Psoas muscle (tissue), 8 donors: Measurements from ENCODE around the gene ZBTB42. TPM values are rescaled to one million over a fixed set of nuclear protein-coding genes. Genes with fewer than 3 reads are reported as not detected.

Source experiments
- ATAC-seq, 4 donors: fragments of 200-7000 bp; cut with Tn5 transposase; one replicate each; pipeline ENCODE4 v1.9.1; 2020; ENCODE audit warnings: moderate library complexity in 3 of 4, mild to moderate bottlenecking in 2 of 4
- DNase-seq, 2 donors: peaks; one replicate each; pipeline ENCODE4 v3.0.0-alpha.2; 2020
- H3K27ac ChIP-seq: fragments of 200-600 bp; one replicate; pipeline ENCODE4 v1.8.0; 2022
- H3K27me3 ChIP-seq, 3 donors: fragments of 200-600 bp in 1 of 3; one replicate each; pipeline versions ENCODE4 v1.6.1 to v1.8.0; 2013 to 2022; ENCODE audit warnings: low read length in 2 of 3, mild to moderate bottlenecking in 2 of 3, moderate library complexity in 1 of 3; ENCODE audit not compliant: insufficient read depth in 3 of 3
- H3K36me3 ChIP-seq, 2 donors: fragments of 200-600 bp in 1 of 2; one replicate each; pipeline versions ENCODE4 v1.6.1 to v1.8.0; 2013 to 2022; ENCODE audit warnings: low read depth in 1 of 2, mild to moderate bottlenecking in 1 of 2, moderate library complexity in 1 of 2; ENCODE audit not compliant: insufficient read depth in 1 of 2
- H3K4me1 ChIP-seq: fragments of 200-600 bp; one replicate; pipeline ENCODE4 v1.8.0; 2022
- H3K4me3 ChIP-seq: fragments of 200-600 bp; one replicate; pipeline ENCODE4 v1.8.0; 2022; ENCODE audit warnings: mild to moderate bottlenecking
- H3K9me3 ChIP-seq: fragments of 200-600 bp; one replicate; pipeline ENCODE4 v1.8.0; 2022
- WGBS, 3 donors: extraction: QIAGEN DNeasy Blood & Tissue Kit; methylation state at CpG; one replicate each; pipeline versions ENCODE4 v1.1.6 to v1.1.7; 2013; 5-methylcytosine and 5-hydroxymethylcytosine counted together
- intact Hi-C, 2 donors: fragments of 100-400 bp; cut with DNase I; formaldehyde crosslinking; loops; one replicate each; pipeline versions ENCODE4 v1.11.0 to v1.14.2; 2022
- polyA plus RNA-seq, 3 donors: library from polyadenylated mRNA; stranded (reverse); fragments of 200-250 nt; gene quantifications; one replicate each; pipeline ENCODE4 v1.2.3, GENCODE V29; 2013
- total RNA-seq, 4 donors: library from RNA; stranded (reverse); fragmentation: NEBNext Ultra II Directional in 2 of 4; extraction: Animal tissue kit (Norgen Biotek cat#: 25700) in 2 of 4; gene quantifications; one replicate each; pipeline versions ENCODE4 v1.2.1 to v1.2.4, GENCODE V29; 2021 to 2023
- TF ChIP-seq, protein P1 (sequence below): fragments of 200-600 bp; IDR thresholded peaks from one replicate; pipeline ENCODE4 v1.8.0; 2022; ENCODE audit warnings: antibody characterized with exemption
- donor health status: healthy with polysubstance abuse.
- donor health status: DM: no; HTN: no; CAD: no; lungs with moderate emphysema.
- donor health status: Bipolar disorder and iron deficiency.
- donor health status: healthy.
- donor health status: DM: yes; HTN: yes; CAD: no.
- donor health status: DM: no; HTN: no; CAD: no.
- donor health status: DM: no; HTN: no; CAD: no.
- donor health status: DM: yes; HTN: yes; CAD: no.

ZBTB42 gene
- total and polyA plus RNA-seq, 7 donors: 4.2 to 7.4 (median 6.2) TPM

DNA sequence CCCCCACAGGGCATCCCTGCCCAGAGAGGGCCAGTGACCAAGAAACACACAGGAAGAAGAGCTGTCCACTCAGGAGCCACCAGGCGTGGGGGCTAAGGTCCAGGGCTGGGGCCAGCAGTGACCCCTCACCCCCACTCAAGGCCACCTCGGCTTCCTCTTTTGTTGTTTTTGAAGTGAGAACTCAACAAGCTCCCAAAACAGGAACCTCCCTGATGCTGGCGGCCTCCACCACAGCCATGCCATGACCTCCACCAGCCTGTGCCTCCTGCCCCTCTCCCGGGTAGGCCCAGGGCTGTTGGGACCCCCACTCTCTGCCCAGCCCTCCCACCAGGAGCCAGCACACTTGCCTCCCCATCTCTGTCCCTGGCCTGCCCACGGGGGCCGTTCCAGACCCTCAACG, 13.2 kb upstream of the ZBTB42 start:
- Histone ChIP-seq H3K4me3 (no peak overlapping the region), H3K36me3 (peaks cover 0 to 37% of the 10 kb centered on the region in 2 donors), H3K9me3 (no peaks in the 10 kb centered on the region), H3K27me3 (no peaks in the 10 kb centered on the region), H3K4me1 (peaks cover 13% of the 10 kb centered on the region), H3K27ac (no peak overlapping the region)
- 84 to 96% (median 85%) methylated on average over 7 of the region's 7 CpGs for WGBS, 3 donors
- intact Hi-C loops: no loop called here
- ATAC-seq (no peak), DNase-seq (no peak)
- TF ChIP-seq, protein P1, sequence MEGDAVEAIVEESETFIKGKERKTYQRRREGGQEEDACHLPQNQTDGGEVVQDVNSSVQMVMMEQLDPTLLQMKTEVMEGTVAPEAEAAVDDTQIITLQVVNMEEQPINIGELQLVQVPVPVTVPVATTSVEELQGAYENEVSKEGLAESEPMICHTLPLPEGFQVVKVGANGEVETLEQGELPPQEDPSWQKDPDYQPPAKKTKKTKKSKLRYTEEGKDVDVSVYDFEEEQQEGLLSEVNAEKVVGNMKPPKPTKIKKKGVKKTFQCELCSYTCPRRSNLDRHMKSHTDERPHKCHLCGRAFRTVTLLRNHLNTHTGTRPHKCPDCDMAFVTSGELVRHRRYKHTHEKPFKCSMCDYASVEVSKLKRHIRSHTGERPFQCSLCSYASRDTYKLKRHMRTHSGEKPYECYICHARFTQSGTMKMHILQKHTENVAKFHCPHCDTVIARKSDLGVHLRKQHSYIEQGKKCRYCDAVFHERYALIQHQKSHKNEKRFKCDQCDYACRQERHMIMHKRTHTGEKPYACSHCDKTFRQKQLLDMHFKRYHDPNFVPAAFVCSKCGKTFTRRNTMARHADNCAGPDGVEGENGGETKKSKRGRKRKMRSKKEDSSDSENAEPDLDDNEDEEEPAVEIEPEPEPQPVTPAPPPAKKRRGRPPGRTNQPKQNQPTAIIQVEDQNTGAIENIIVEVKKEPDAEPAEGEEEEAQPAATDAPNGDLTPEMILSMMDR: no peak

DNA sequence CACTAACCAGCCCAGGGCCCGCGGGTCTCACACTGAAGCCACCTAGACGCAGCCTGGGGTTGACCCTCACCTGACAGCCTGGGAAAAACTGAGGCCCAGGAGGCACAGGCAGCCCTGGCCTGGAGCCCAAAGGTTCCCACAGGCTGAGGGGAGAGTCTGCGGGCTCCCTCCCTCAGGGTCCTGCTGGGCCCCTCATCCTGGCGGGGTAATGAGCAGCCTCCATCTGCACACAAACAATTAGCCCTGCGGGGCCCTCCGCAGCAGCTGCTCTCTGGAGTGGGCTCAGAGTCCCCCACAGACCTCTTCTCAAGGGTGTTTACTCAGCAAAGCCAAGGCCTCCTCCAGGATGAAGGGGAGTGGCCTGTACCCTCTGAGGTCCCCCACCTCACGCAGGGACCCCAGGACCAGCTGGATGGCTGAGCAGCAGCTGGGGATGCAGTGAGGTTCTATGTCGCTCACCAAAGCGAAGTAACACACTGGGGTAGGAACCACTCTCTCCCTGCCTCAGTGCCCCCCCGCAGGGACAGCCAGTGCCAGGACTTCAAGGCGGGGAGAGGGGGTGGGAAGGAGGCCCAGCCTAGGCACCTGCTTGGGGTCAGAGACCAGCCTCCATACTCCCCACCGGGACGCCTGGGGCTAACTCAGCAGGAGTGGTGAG, 12.6 kb upstream of the ZBTB42 start:
- 90 to 95% (median 92%) methylated on average over 14 of the region's 14 CpGs for WGBS, 3 donors
- H3K36me3 ChIP-seq: peaks cover 0 to 37% of the 10 kb centered on the region in 2 donors
- no peaks in the 10 kb centered on the region for H3K9me3 ChIP-seq
- TF ChIP-seq, protein P1: no peak
- H3K4me1 ChIP-seq: peaks cover 18% of the 10 kb centered on the region
- no peaks in the 10 kb centered on the region for H3K27me3 ChIP-seq
- H3K4me3 ChIP-seq: no peak overlapping the region
- intact Hi-C loops: no loop called here
- H3K27ac ChIP-seq: no peak overlapping the region
- ATAC-seq (no peak), DNase-seq (no peak)

DNA sequence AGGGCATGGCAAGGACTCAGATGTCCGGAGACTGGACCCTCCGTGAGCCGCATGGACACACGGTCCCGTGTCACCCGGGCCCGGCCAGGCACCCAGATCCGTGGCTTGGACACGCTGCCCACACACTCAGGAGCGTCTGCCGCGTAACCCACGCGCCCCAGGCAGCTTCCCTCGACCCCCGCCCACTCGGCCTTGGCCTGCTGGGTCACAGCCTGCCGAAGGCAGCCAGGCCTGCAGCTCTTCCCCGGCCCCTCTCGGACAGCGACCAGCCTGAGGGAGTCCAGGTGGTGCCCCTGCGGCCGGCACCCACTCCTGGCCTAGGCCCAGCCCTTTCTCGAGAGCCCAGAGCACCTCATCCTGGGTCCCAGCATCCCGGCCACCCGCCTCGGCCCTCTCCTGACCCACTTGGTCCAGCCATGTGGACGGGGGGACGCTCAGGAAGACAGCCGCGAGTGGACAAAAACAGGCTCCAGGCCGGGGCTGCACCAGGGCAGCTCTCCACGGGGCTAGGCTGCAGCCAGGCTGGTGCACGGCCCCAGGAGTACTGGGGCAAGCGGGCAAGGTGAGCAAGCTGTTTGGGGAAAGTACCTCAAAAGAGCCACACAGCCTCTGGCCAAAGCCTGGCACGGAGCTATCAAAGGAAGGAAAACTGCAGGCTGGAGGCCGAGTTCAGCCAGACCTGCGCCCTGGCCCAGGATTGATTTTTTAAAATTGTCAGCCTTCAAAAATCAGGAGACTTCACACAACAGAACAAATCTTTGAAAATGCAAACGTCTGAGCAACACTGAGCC, 11.8 kb upstream of the ZBTB42 start:
- Histone ChIP-seq H3K36me3 (peaks cover 0 to 37% of the 10 kb centered on the region in 2 donors), H3K9me3 (no peaks in the 10 kb centered on the region), H3K27me3 (no peaks in the 10 kb centered on the region), H3K4me3 (no peak overlapping the region), H3K4me1 (peaks cover 26% of the 10 kb centered on the region), H3K27ac (no peak overlapping the region)
- DNase-seq (no peak), ATAC-seq (no peak)
- intact Hi-C loops: no loop called here
- TF ChIP-seq, protein P1: no peak
- 84 to 86% (median 84%) methylated on average over 37 to 39 of the region's 39 CpGs for WGBS, 3 donors

DNA sequence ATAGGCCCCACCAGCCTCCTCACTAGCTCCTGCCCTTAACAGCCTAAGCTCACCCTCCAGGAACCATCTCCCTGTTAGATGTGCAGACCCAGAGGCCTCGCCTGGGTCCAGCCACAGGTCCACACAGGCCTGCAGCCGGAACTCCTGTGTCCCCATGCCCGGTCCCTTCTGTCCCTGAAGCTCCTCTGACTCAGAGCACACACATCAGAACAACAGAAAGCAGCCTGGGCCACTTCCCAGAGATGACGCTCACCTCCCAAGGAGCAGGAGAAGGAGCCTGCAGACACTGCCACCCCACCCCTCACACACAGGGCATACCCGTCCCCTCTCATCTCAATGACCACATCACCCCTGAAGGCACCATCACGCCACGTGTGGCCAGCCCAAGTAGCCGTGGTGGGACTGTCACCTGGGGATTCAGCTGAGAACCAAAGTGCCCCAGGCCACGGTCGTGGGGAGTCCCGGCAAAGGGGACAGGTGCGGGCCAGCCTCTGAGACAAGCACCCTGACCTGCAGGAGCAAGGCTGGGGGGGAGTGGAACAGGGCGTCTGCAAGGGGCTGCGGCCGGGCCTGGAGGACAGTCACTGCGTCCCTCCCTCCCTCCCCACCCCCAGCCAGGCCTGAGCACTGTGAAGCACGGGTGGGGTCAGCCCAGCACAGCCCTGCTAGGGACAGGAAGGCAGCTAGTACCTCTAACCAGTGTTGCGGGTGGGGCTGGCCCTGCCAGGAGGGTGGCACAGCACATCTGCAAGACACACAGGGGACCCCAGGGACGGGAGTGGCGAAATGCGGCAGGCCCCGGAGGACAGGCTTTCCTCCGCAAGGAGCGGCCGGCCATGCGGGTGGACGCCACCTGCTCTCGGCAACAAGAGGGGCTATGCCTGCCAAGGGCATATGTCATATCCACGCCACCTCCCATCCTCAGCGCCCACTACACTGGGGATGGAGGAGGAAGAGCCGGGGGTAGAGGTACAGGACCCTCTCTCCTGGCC, 10.9 kb upstream of the ZBTB42 start:
- H3K27me3 ChIP-seq: no peaks in the 10 kb centered on the region
- peaks cover 32% of the 10 kb centered on the region for H3K4me1 ChIP-seq
- TF ChIP-seq, protein P1: no peak
- intact Hi-C loops: loop anchor here in 1 of 2 donors (1.0 kb wide), 1 partner anchor 25 kb away; no protein-coding TSS in a partner anchor
- DNase-seq (no peak), ATAC-seq (no peak)
- H3K4me3 ChIP-seq: no peak overlapping the region
- 81 to 84% (median 84%) methylated on average over 29 to 31 of the region's 31 CpGs for WGBS, 3 donors
- peaks cover 0 to 37% of the 10 kb centered on the region in 2 donors for H3K36me3 ChIP-seq
- no peak overlapping the region for H3K27ac ChIP-seq
- no peaks in the 10 kb centered on the region for H3K9me3 ChIP-seq
